ENCODE measurements around the gene SERPINB6.
"Not testable (repeated sequence)": the region's sequence is repeated elsewhere in the genome, so short reads cannot be mapped to it uniquely, and the experiment has no call there.

The SERPINB6 gene

GRCh38 chr6:2934057-2934456, 37.3 kb downstream of the SERPINB6 start:
- TF ChIP-seq CTCF (conservative IDR thresholded peaks at IDR 0.05; ENCODE audit: control insufficient read depth, insufficient read depth, low read depth, low read length): no peak
- no peak for DNase-seq (ENCODE audit: low read depth)
- H3K4me3 ChIP-seq (ENCODE audit: control insufficient read depth, low read depth, low read length): no peak overlapping the region

- DNase-seq (ENCODE audit: low read depth); H3K4me3 ChIP-seq (ENCODE audit: control insufficient read depth, low read depth, low read length): not testable (repeated sequence)
These were observed 38.5 kb downstream of the SERPINB6 start for GRCh38 chr6:2932911-2933310.

- H3K4me3 ChIP-seq (ENCODE audit: control insufficient read depth, low read depth, low read length): no peak overlapping the region
- peak; percentile 99 for TF ChIP-seq CTCF (conservative IDR thresholded peaks at IDR 0.05; ENCODE audit: control insufficient read depth, insufficient read depth, low read depth, low read length)
- peak; percentile 67 for DNase-seq (ENCODE audit: low read depth)
These were observed 39.2 kb downstream of the SERPINB6 start for GRCh38 chr6:2931970-2932748.

- no peak overlapping the region for H3K4me3 ChIP-seq (ENCODE audit: control insufficient read depth, low read depth, low read length)
- TF ChIP-seq CTCF (conservative IDR thresholded peaks at IDR 0.05; ENCODE audit: control insufficient read depth, insufficient read depth, low read depth, low read length): no peak
- no peak for DNase-seq (ENCODE audit: low read depth)
These were observed 40.3 kb downstream of the SERPINB6 start for GRCh38 chr6:2931055-2931454.

GRCh38 chr6:2927931-2928330, 43.4 kb downstream of the SERPINB6 start:
- not testable (repeated sequence) for DNase-seq (ENCODE audit: low read depth); H3K4me3 ChIP-seq (ENCODE audit: control insufficient read depth, low read depth, low read length)

- not testable (repeated sequence) for DNase-seq (ENCODE audit: low read depth); H3K4me3 ChIP-seq (ENCODE audit: control insufficient read depth, low read depth, low read length)
These were observed 45.3 kb downstream of the SERPINB6 start for GRCh38 chr6:2925842-2926747.

GRCh38 chr6:2921520-2922115, 49.7 kb downstream of the SERPINB6 start:
- H3K4me3 ChIP-seq (ENCODE audit: control insufficient read depth, low read depth, low read length): no peak overlapping the region
- no peak for TF ChIP-seq CTCF (conservative IDR thresholded peaks at IDR 0.05; ENCODE audit: control insufficient read depth, insufficient read depth, low read depth, low read length)
- DNase-seq (ENCODE audit: low read depth): no peak

- H3K4me3 ChIP-seq (ENCODE audit: control insufficient read depth, low read depth, low read length): no peak overlapping the region
- no peak for DNase-seq (ENCODE audit: low read depth)
- TF ChIP-seq CTCF (conservative IDR thresholded peaks at IDR 0.05; ENCODE audit: control insufficient read depth, insufficient read depth, low read depth, low read length): no peak
These were observed 50.7 kb downstream of the SERPINB6 start for GRCh38 chr6:2920671-2921112.
